ENCODE results near the gene CXCR6. TPM values are rescaled to one million over a fixed set of nuclear protein-coding genes. Genes with fewer than 3 reads are reported as not detected.
A peak's percentile ranks its signal among the peaks of the same experiment; 100 is the strongest.

CXCR6 gene
- total and polyA plus RNA-seq, 2 of the 8 experiments (the other 6 are each of a cell fraction or from before 2014, with no cell fraction given) = not detected

GRCh38 chr3:45992133-45992729 lies 49.0 kb downstream of the CXCR6 start:
- Histone ChIP-seq H3K18ac (ENCODE audit: extremely low read depth, low read length) (no peak overlapping the region), H2BK15ac (ENCODE audit: low read length) (no peak overlapping the region), H4K91ac (replicated peaks; ENCODE audit: insufficient read length, low read length) (no peak overlapping the region), H3K4me1 (replicated peaks in 1 of 4; ENCODE audit: control insufficient read depth in 3 of 4, insufficient read depth in 4 of 4, low read length in 3 of 4) (peaks cover 5 to 19% (median 14%) of the 10 kb centered on the region in 4 experiments), H3K4me3 (ENCODE audit: extremely low read depth in 1 of 4, insufficient read depth in 2 of 4, low read depth in 3 of 4, low read length in 4 of 4) (no peak overlapping the region; a peak in 1 of 8 replicates), H3K4me2 (ENCODE audit: insufficient read depth in 1 of 2, low read depth in 2 of 2, low read length in 2 of 2) (peak overlapping the region in 1 of 2 experiments; percentile 42), H3K23ac (ENCODE audit: insufficient read length) (no peak overlapping the region), H2AK5ac (ENCODE audit: low read depth, low read length) (no peak overlapping the region), H2AFZ (ENCODE audit: low read length) (no peak overlapping the region), H3K79me1 (ENCODE audit: low read depth, low read length) (peaks cover 10% of the 10 kb centered on the region; the same call in 1 of the 2 replicates), H2BK20ac (ENCODE audit: low read length) (no peak overlapping the region), H2BK12ac (ENCODE audit: low read depth, low read length) (no peak overlapping the region; the same call in 1 of the 2 replicates), H3K4ac (replicated peaks; ENCODE audit: insufficient read length, low read depth, low read length) (no peak overlapping the region), H3K9ac (replicated peaks in 1 of 4; ENCODE audit: extremely low read depth in 1 of 4, low read depth in 3 of 4, low read length in 3 of 4) (no peak overlapping the region), H4K5ac (ENCODE audit: insufficient read length, low read depth, low read length) (no peak overlapping the region), H3K36me3 (ENCODE audit: control insufficient read depth in 2 of 4, insufficient read depth in 4 of 4, low read length in 3 of 4) (no peaks in the 10 kb centered on the region), H3K9me3 (ENCODE audit: insufficient read depth in 2 of 2, low read depth in 1 of 2, low read length in 1 of 2) (no peaks in the 10 kb centered on the region), H3K27ac (ENCODE audit: low read depth, low read length) (no peak overlapping the region), H3K27me3 (replicated peaks in 1 of 4; ENCODE audit: control insufficient read depth in 3 of 4, extremely low read depth in 1 of 4, insufficient read depth in 3 of 4, low read length in 3 of 4) (peaks cover 0 to 7% (median 4%) of the 10 kb centered on the region in 4 experiments; a peak in 2 of 7 replicates), H3K79me2 (ENCODE audit: control insufficient read depth in 1 of 2, insufficient read depth in 2 of 2, low read length in 2 of 2) (peaks cover 0 to 61% of the 10 kb centered on the region in 2 experiments; a peak in 2 of 4 replicates), H2BK5ac (ENCODE audit: low read depth, low read length) (no peak overlapping the region), H3K14ac (ENCODE audit: insufficient read length) (no peak overlapping the region), H2BK120ac (replicated peaks; ENCODE audit: low read depth, low read length) (no peak overlapping the region), H4K20me1 (replicated peaks in 1 of 2; ENCODE audit: control insufficient read depth in 1 of 2, insufficient read depth in 2 of 2, low read length in 2 of 2) (no peaks in the 10 kb centered on the region), H4K8ac (ENCODE audit: extremely low read depth, insufficient read depth, low read length) (no peak overlapping the region), H3K56ac (replicated peaks; ENCODE audit: insufficient read length, low read depth, low read length) (no peak overlapping the region), H3K23me2 (ENCODE audit: low read depth, low read length) (peaks cover 2% of the 10 kb centered on the region; the same call in 1 of the 2 replicates)
- CTCF ChIA-PET (ENCODE audit: partially characterized antibody) = interaction anchor here (0.8 to 1.1 kb wide), 3 partner anchors 40 to 85 kb away, joined by 3 to 6 read pairs (median 5); no protein-coding TSS in a partner anchor
- no peak for DNase-seq (ENCODE audit: low read depth in 1 of 2, low spot score in 2 of 2)
- 95% methylated on average over 2 of the region's 2 CpGs; no CpG with 5 or more reads in 1 of the 2 experiments for WGBS, 2 experiments (ENCODE audit: extremely low coverage in 1 of 2, insufficient coverage in 1 of 2, insufficient read length in 1 of 2, insufficient replicate concordance in 2 of 2, low coverage in 1 of 2, low lambda C conversion rate in 2 of 2, missing lambda C conversion rate in 1 of 2)
- POLR2A ChIA-PET (ENCODE audit: partially characterized antibody) = no interaction called here
- TF ChIP-seq CBX8 (IDR thresholded peaks at IDR 0.05; ENCODE audit: borderline replicate concordance, low read depth, low read length) (no peak), SIN3A (conservative IDR thresholded peaks at IDR 0.05 in 1 of 2, IDR thresholded peaks at IDR 0.05 in 1 of 2; ENCODE audit: low read depth in 1 of 2, low read length in 2 of 2) (no peak), ASH2L (IDR thresholded peaks at IDR 0.05; ENCODE audit: low read length) (no peak), PHF8 (conservative IDR thresholded peaks at IDR 0.05; ENCODE audit: low read depth, low read length) (no peak), CTCF (IDR thresholded peaks at IDR 0.05; ENCODE audit: control extremely low read depth in 1 of 3, insufficient read depth in 1 of 3, low read depth in 1 of 3, low read length in 3 of 3) (no peak), CBX5 (IDR thresholded peaks at IDR 0.05; ENCODE audit: low read depth, low read length) (no peak)
- no peak for FAIRE-seq
